Hypothalamus (tissue), 51 donors: ENCODE data around the gene FAM20A.

Experiments
- DNase-seq, 51 donors: peaks; one replicate each; lab custom pipeline; 2025; lab: John Stamatoyannopoulos, UW

Gene FAM20A

GRCh38 chr17:68600931-68601564 is at the start of gene FAM20A:
FAM20A (minus strand) TSS chr17:68601367; CDS start chr17:68600666, 701 bp downstream.
- DNase-seq = peak in 4 of 51 donors; percentile 5 to 27 (median 7)

GRCh38 chr17:68649324-68649723 is 48.2 kb upstream of the FAM20A start:
- no peak for DNase-seq

- DNase-seq = no peak
Measured at GRCh38 chr17:68646626-68647526, 45.7 kb upstream of the FAM20A start.

- no peak for DNase-seq
Measured at GRCh38 chr17:68642118-68642412, 40.9 kb upstream of the FAM20A start.

GRCh38 chr17:68641276-68642117 is 40.3 kb upstream of the FAM20A start:
- no peak for DNase-seq

- no peak for DNase-seq
Measured at GRCh38 chr17:68640242-68640989, 39.2 kb upstream of the FAM20A start.

- DNase-seq = no peak
Measured at GRCh38 chr17:68634345-68634876, 33.2 kb upstream of the FAM20A start.

GRCh38 chr17:68628576-68628957 is 27.4 kb upstream of the FAM20A start:
- DNase-seq = no peak

- no peak for DNase-seq
Measured at GRCh38 chr17:68627956-68628575, 26.9 kb upstream of the FAM20A start.

GRCh38 chr17:68624381-68624780 is 23.2 kb upstream of the FAM20A start:
- no peak for DNase-seq

- DNase-seq = no peak
Measured at GRCh38 chr17:68623811-68624210, 22.6 kb upstream of the FAM20A start.

- no peak for DNase-seq
Measured at GRCh38 chr17:68622423-68622822, 21.3 kb upstream of the FAM20A start.

- no peak for DNase-seq
Measured at GRCh38 chr17:68621065-68621464, 19.9 kb upstream of the FAM20A start.

GRCh38 chr17:68616334-68616733 is 15.2 kb upstream of the FAM20A start:
- DNase-seq = no peak

GRCh38 chr17:68614718-68615117 is 13.6 kb upstream of the FAM20A start:
- no peak for DNase-seq

GRCh38 chr17:68613739-68614298 is 12.7 kb upstream of the FAM20A start:
- DNase-seq = peak in 2 of 51 donors; percentile 2 to 3

- no peak for DNase-seq
Measured at GRCh38 chr17:68612923-68613292, 11.7 kb upstream of the FAM20A start.

- DNase-seq = no peak
Measured at GRCh38 chr17:68612209-68612922, 11.2 kb upstream of the FAM20A start.
